GM23338 (cell line): ENCODE results near the gene MYO15B. TPM values are rescaled to one million over a fixed set of nuclear protein-coding genes. Genes with fewer than 3 reads are reported as not detected.
A peak's percentile ranks its signal among the peaks of the same experiment; 100 is the strongest.

Experiments used
- ATAC-seq: fragments of 200-7000 bp; cut with Tn5 transposase; 3 replicates; pipeline ENCODE4 v1.9.1; 2020
- DNase-seq: peaks from one replicate; pipeline ENCODE4 v3.0.0-alpha.2; 2015; ENCODE audit warnings: low spot score
- H2AFZ ChIP-seq: fragments of 200-600 bp; sonication (generic); 2 replicates; pipeline ENCODE4 v1.8.0; 2016; ENCODE audit warnings: antibody characterized with exemption, mild to moderate bottlenecking, moderate library complexity
- H3F3A ChIP-seq: fragments of 200-600 bp; sonication (generic); replicated peaks from 2 replicates; pipeline ENCODE4 v1.8.0; 2017; ENCODE audit warnings: antibody characterized with exemption, mixed run types, low read depth
- H3K27ac ChIP-seq: fragments of 200-600 bp; sonication (generic); 2 replicates; pipeline ENCODE4 v1.6.1; 2016; ENCODE audit warnings: low read depth
- H3K27me3 ChIP-seq: fragments of 200-600 bp; sonication (generic); 2 replicates; pipeline ENCODE4 v1.8.0; 2016; ENCODE audit warnings: mild to moderate bottlenecking, mixed run types, moderate library complexity; ENCODE audit not compliant: insufficient read depth
- H3K36me3 ChIP-seq: fragments of 200-600 bp; sonication (generic); 2 replicates; pipeline ENCODE4 v1.8.0; 2016; ENCODE audit warnings: mild to moderate bottlenecking; ENCODE audit not compliant: insufficient read depth
- H3K4me1 ChIP-seq: fragments of 200-600 bp; sonication (generic); 2 replicates; pipeline ENCODE4 v1.8.0; 2016; ENCODE audit warnings: mild to moderate bottlenecking, moderate library complexity; ENCODE audit not compliant: insufficient read depth
- H3K4me2 ChIP-seq: fragments of 200-600 bp; sonication (generic); 2 replicates; pipeline ENCODE4 v1.7.1; 2017; ENCODE audit warnings: mixed run types
- H3K4me3 ChIP-seq: fragments of 200-600 bp; sonication (generic); 2 replicates; pipeline ENCODE4 v1.6.1; 2016; ENCODE audit warnings: mixed run types
- H3K79me2 ChIP-seq: fragments of 200-600 bp; sonication (generic); replicated peaks from 2 replicates; pipeline ENCODE4 v1.8.0; 2017; ENCODE audit warnings: mild to moderate bottlenecking; ENCODE audit not compliant: insufficient read depth
- H3K9me2 ChIP-seq: fragments of 200-600 bp; sonication (generic); 2 replicates; pipeline ENCODE4 v1.8.0; 2017; ENCODE audit not compliant: insufficient read depth
- H4K20me1 ChIP-seq: fragments of 200-600 bp; sonication (generic); replicated peaks from 2 replicates; pipeline ENCODE4 v1.8.0; 2017; ENCODE audit warnings: mild to moderate bottlenecking; ENCODE audit not compliant: insufficient read depth
- H3K27ac Mint-ChIP-seq: 2 replicates; pipeline ENCODE4 v1.8.0; 2020; ENCODE audit warnings: inconsistent platforms, mild to moderate bottlenecking, moderate library complexity, mixed read lengths
- H3K27me3 Mint-ChIP-seq: 3 replicates; pipeline ENCODE4 v1.8.0; 2022; ENCODE audit warnings: low read depth, mild to moderate bottlenecking, moderate library complexity, mixed read lengths, inconsistent platforms; ENCODE audit not compliant: insufficient read depth, poor library complexity
- H3K36me3 Mint-ChIP-seq: 3 replicates; pipeline ENCODE4 v1.8.0; 2021; ENCODE audit warnings: low read depth, mild to moderate bottlenecking, inconsistent platforms, moderate library complexity, mixed read lengths
- H3K4me1 Mint-ChIP-seq: 3 replicates; pipeline ENCODE4 v1.8.0; 2020; ENCODE audit warnings: mild to moderate bottlenecking, inconsistent platforms, mixed read lengths
- H3K4me3 Mint-ChIP-seq: 3 replicates; pipeline ENCODE4 v1.8.0; 2021; ENCODE audit warnings: moderate library complexity, mild to moderate bottlenecking, inconsistent platforms, mixed read lengths
- H3K9me3 Mint-ChIP-seq: 3 replicates; pipeline ENCODE4 v1.8.0; 2020; ENCODE audit warnings: moderate library complexity, mild to moderate bottlenecking, inconsistent platforms, mixed read lengths
- CTCF ChIP-seq, 2 experiments: fragments of 200-600 bp in 1 of 2; sonication (generic) in 1 of 2; conservative IDR thresholded peaks; 2 replicates each; pipeline versions ENCODE4 v1.5.1 to v1.6.1; 2016 to 2017; ENCODE audit warnings: antibody characterized with exemption in 2 of 2, low read depth in 2 of 2, mild to moderate bottlenecking in 2 of 2, moderate library complexity in 1 of 2
- ETS1 ChIP-seq: IDR thresholded peaks from 2 replicates; pipeline ENCODE4 v1.6.1; 2016; ENCODE audit warnings: antibody characterized with exemption
- EZH2 ChIP-seq: fragments of 200-600 bp; sonication (generic); IDR thresholded peaks from one replicate; pipeline ENCODE4 v1.8.0; 2017; ENCODE audit warnings: antibody characterized with exemption, mild to moderate bottlenecking, low read depth; ENCODE audit not compliant: unreplicated experiment
- EZH2phosphoT487 ChIP-seq: fragments of 200-600 bp; sonication (generic); IDR thresholded peaks from one replicate; pipeline ENCODE4 v1.8.1; 2018; ENCODE audit warnings: antibody characterized with exemption; ENCODE audit not compliant: unreplicated experiment
- JUNB ChIP-seq: IDR thresholded peaks from one replicate; pipeline ENCODE4 v1.6.1; 2016; ENCODE audit warnings: antibody characterized with exemption; ENCODE audit not compliant: unreplicated experiment
- POLR2AphosphoS5 ChIP-seq: IDR thresholded peaks from 2 replicates; pipeline ENCODE4 v1.6.1; 2016; ENCODE audit warnings: antibody characterized with exemption, low read depth
- STAT1 ChIP-seq: IDR thresholded peaks from one replicate; pipeline ENCODE4 v1.6.1; 2016; ENCODE audit warnings: antibody characterized with exemption; ENCODE audit not compliant: unreplicated experiment
- ZNF114 ChIP-seq: fragments of 250-450 bp; sonication (Bioruptor Pico); IDR thresholded peaks from 2 replicates; pipeline ENCODE4 v1.5.0; 2020; ENCODE audit warnings: mild to moderate bottlenecking, moderate library complexity
- ZNF331 ChIP-seq: fragments of 250-450 bp; sonication (Bioruptor Pico); IDR thresholded peaks from 2 replicates; pipeline ENCODE4 v1.5.0; 2020; ENCODE audit warnings: low read depth, mild to moderate bottlenecking, moderate library complexity
- ZNF462 ChIP-seq: fragments of 250-450 bp; sonication (Bioruptor Pico); IDR thresholded peaks from 2 replicates; pipeline ENCODE4 v1.5.0; 2020; ENCODE audit warnings: mild to moderate bottlenecking, moderate library complexity
- polyA plus RNA-seq: library from polyadenylated mRNA; unstranded; fragments of >200 nt; fragmentation: Nextera tagmentation; extraction: Ambion mirVana; gene quantifications from 2 replicates; pipeline ENCODE4 v1.2.1, GENCODE V29; 2016
- total RNA-seq: library from RNA; depleted of rRNA; stranded (reverse); fragments of >200 nt; shearing (Covaris generic); gene quantifications from 2 replicates; pipeline ENCODE4 v1.2.3, GENCODE V29; 2014

MYO15B gene
- total and polyA plus RNA-seq, 2 experiments from 2014 or later = 6.6 to 12.4 TPM

GRCh38 chr17:75552425-75553294 is 34.9 kb upstream of the MYO15B start (continued):
- no peak for TF ChIP-seq EZH2
- TF ChIP-seq JUNB = no peak
- TF ChIP-seq ZNF331 (CRISPR knock-in tag) = no peak
- no peak for TF ChIP-seq ZNF462
- no peak for TF ChIP-seq STAT1

- Mint-ChIP-seq H3K4me3 (no peak overlapping the region; the same call in 2 of the 3 replicates), H3K9me3 (no peaks in the 10 kb centered on the region), H3K27ac (no peak overlapping the region), H3K4me1 (peaks cover 25% of the 10 kb centered on the region), H3K36me3 (no peaks in the 10 kb centered on the region; the same call in 2 of the 3 replicates), H3K27me3 (peaks cover 4% of the 10 kb centered on the region)
- peaks cover 7% of the 10 kb centered on the region; the same call in 1 of the 2 replicates for H3K4me1 ChIP-seq
- H3F3A ChIP-seq = 0 out of 2 replicates have a peak, but pooled peaks cover 7% of the 10 kb centered on the region
- no peak for ATAC-seq
- no peaks in the 10 kb centered on the region for H4K20me1 ChIP-seq
- DNase-seq = no peak
- peak overlapping the region; percentile 59; the same call in 1 of the 2 replicates for H3K27ac ChIP-seq
- no peaks in the 10 kb centered on the region for H3K36me3 ChIP-seq
- no peak overlapping the region for H2AFZ ChIP-seq
- H3K4me3 ChIP-seq = no peak overlapping the region
- no peaks in the 10 kb centered on the region for H3K27me3 ChIP-seq
- no peaks in the 10 kb centered on the region for H3K79me2 ChIP-seq
- H3K4me2 ChIP-seq = no peak overlapping the region
- H3K9me2 ChIP-seq = no peaks in the 10 kb centered on the region
- no peak for TF ChIP-seq ETS1
- no peak for TF ChIP-seq STAT1
- no peak for TF ChIP-seq CTCF (conservative IDR thresholded peaks at IDR 0.05; ENCODE audit: low read depth in 2 of 2)
- TF ChIP-seq ZNF114 (CRISPR knock-in tag) = no peak
- TF ChIP-seq EZH2 = no peak
- TF ChIP-seq EZH2phosphoT487 = no peak
- no peak for TF ChIP-seq POLR2AphosphoS5
- no peak for TF ChIP-seq ZNF331 (CRISPR knock-in tag)
Observed at GRCh38 chr17:75553295-75554110, 34.1 kb upstream of the MYO15B start.
